Measurements from ENCODE around the gene ALK.

ALK gene

DNA sequence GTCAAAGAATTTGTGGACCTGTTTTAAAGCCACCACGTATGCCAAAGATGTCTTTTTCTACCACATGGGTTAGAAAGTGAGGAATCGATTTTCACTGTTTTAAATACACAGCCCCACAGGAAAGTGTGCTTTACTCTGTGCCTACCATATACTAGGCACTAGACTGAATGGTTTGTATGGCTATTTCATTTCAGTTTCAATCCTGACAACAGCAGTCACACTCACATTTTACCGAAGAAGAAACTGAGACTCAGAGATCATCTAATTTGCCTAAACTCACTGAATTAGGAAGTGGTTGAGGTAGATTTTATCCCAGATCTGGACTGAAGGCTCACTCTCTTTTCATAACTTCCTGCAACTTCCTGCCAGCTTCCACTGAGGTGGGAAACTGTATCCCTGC lies 176.4 kb downstream of the ALK start:
- H3K27ac ChIP-seq (ENCODE audit: extremely low read depth, low read depth, low read length) = no peak overlapping the region
- POLR2A ChIA-PET = no interaction called here
- H3K36me3 ChIP-seq (ENCODE audit: control insufficient read depth in 2 of 2, insufficient read depth in 1 of 2, low read length in 2 of 2) = no peaks in the 10 kb centered on the region
- TF ChIP-seq ZNF629 (tag by site-specific recombination; IDR thresholded peaks at IDR 0.05) (no peak), PRDM10 (tag by site-specific recombination; IDR thresholded peaks at IDR 0.05) (no peak), INSM2 (tag by site-specific recombination; IDR thresholded peaks at IDR 0.05) (no peak), ZNF391 (tag by site-specific recombination; IDR thresholded peaks at IDR 0.05; ENCODE audit: borderline replicate concordance, low read depth) (no peak), ZNF202 (tag by site-specific recombination; IDR thresholded peaks at IDR 0.05; ENCODE audit: borderline replicate concordance) (no peak), GLIS2 (tag by site-specific recombination; IDR thresholded peaks at IDR 0.05) (no peak), MYNN (tag by site-specific recombination; IDR thresholded peaks at IDR 0.05; ENCODE audit: borderline replicate concordance) (no peak), ZNF354C (tag by site-specific recombination; IDR thresholded peaks at IDR 0.05; ENCODE audit: borderline replicate concordance, low read depth) (no peak), ZBTB21 (tag by site-specific recombination; IDR thresholded peaks at IDR 0.05) (no peak), ZBTB17 (tag by site-specific recombination; IDR thresholded peaks at IDR 0.05) (no peak), ZNF140 (tag by site-specific recombination; IDR thresholded peaks at IDR 0.05) (no peak), OVOL3 (tag by site-specific recombination; IDR thresholded peaks at IDR 0.05) (no peak), ZBTB7A (tag by site-specific recombination; IDR thresholded peaks at IDR 0.05; ENCODE audit: low read depth) (no peak), ZSCAN23 (tag by site-specific recombination; IDR thresholded peaks at IDR 0.05) (no peak), ZBTB49 (tag by site-specific recombination; IDR thresholded peaks at IDR 0.05; ENCODE audit: low read depth) (no peak), GLI4 (tag by site-specific recombination; IDR thresholded peaks at IDR 0.05) (no peak), ZNF133 (tag by site-specific recombination; IDR thresholded peaks at IDR 0.05) (no peak), ZNF175 (tag by site-specific recombination; IDR thresholded peaks at IDR 0.05) (no peak)
- TF ChIP-seq, protein P1, sequence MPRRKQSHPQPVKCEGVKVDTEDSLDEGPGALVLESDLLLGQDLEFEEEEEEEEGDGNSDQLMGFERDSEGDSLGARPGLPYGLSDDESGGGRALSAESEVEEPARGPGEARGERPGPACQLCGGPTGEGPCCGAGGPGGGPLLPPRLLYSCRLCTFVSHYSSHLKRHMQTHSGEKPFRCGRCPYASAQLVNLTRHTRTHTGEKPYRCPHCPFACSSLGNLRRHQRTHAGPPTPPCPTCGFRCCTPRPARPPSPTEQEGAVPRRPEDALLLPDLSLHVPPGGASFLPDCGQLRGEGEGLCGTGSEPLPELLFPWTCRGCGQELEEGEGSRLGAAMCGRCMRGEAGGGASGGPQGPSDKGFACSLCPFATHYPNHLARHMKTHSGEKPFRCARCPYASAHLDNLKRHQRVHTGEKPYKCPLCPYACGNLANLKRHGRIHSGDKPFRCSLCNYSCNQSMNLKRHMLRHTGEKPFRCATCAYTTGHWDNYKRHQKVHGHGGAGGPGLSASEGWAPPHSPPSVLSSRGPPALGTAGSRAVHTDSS (tag by site-specific recombination; IDR thresholded peaks at IDR 0.05) = no peak
- H3K9me3 ChIP-seq (ENCODE audit: control insufficient read depth, insufficient read depth, low read depth, low read length) = no peaks in the 10 kb centered on the region
- no peak overlapping the region for H3K4me3 ChIP-seq (ENCODE audit: low read depth, low read length)
- CTCF ChIA-PET = no interaction called here
- H3K4me1 ChIP-seq (ENCODE audit: control insufficient read depth, insufficient read depth, low read length) = no peaks in the 10 kb centered on the region

Data from HEK293 (cell line).